Central memory CD8-positive, alpha-beta T cell (primary cell): ENCODE results near the gene GRPEL2.

Source experiments
- ATAC-seq: fragments of 150-1000 bp; cut with Tn5 transposase; replicated peaks from 2 replicates; pipeline ENCODE4 v1.10.0; 2022; ENCODE audit warnings: mild to moderate bottlenecking, moderate FRiP score, moderate number of reproducible peaks; ENCODE audit not compliant: poor library complexity, severe bottlenecking; ENCODE audit errors: extremely low read depth
- DNase-seq, 2 donors: peaks; one replicate each; pipeline ENCODE4 v3.0.0; 2021; ENCODE audit warnings: low spot score in 2 of 2
- H3K27ac Mint-ChIP-seq: one replicate; pipeline ENCODE4 v1.8.0; 2022; ENCODE audit warnings: low read depth, mild to moderate bottlenecking, moderate library complexity, mixed read lengths
- H3K27me3 Mint-ChIP-seq: one replicate; pipeline ENCODE4 v1.8.0; 2022; ENCODE audit warnings: mixed read lengths
- H3K36me3 Mint-ChIP-seq: one replicate; pipeline ENCODE4 v1.8.0; 2022; ENCODE audit warnings: mild to moderate bottlenecking, moderate library complexity, mixed read lengths; ENCODE audit not compliant: insufficient read depth
- H3K4me1 Mint-ChIP-seq: one replicate; pipeline ENCODE4 v1.8.0; 2022; ENCODE audit warnings: mixed read lengths
- H3K4me3 Mint-ChIP-seq: one replicate; pipeline ENCODE4 v1.8.0; 2022; ENCODE audit warnings: mild to moderate bottlenecking, moderate library complexity, mixed read lengths
- H3K9me3 Mint-ChIP-seq: one replicate; pipeline ENCODE4 v1.8.0; 2022; ENCODE audit warnings: mixed read lengths

Gene GRPEL2

GRCh38 chr5:149349382-149349781 is 4.1 kb downstream of the GRPEL2 start:
- DNase-seq: no peak
- no peak overlapping the region for H3K27ac Mint-ChIP-seq
- no peaks in the 10 kb centered on the region for H3K9me3 Mint-ChIP-seq
- no peak overlapping the region for H3K4me3 Mint-ChIP-seq
- no peaks in the 10 kb centered on the region for H3K27me3 Mint-ChIP-seq
- peaks cover 68% of the 10 kb centered on the region for H3K36me3 Mint-ChIP-seq
- H3K4me1 Mint-ChIP-seq: peaks cover 58% of the 10 kb centered on the region
- no peak for ATAC-seq

GRCh38 chr5:149352169-149352568 is 6.9 kb downstream of the GRPEL2 start:
- Mint-ChIP-seq H3K4me1 (peaks cover 36% of the 10 kb centered on the region), H3K27me3 (no peaks in the 10 kb centered on the region), H3K9me3 (no peaks in the 10 kb centered on the region), H3K27ac (peak overlapping the region; percentile 41), H3K4me3 (no peak overlapping the region), H3K36me3 (peaks cover 66% of the 10 kb centered on the region)
- DNase-seq (no peak), ATAC-seq (no peak)

DNA sequence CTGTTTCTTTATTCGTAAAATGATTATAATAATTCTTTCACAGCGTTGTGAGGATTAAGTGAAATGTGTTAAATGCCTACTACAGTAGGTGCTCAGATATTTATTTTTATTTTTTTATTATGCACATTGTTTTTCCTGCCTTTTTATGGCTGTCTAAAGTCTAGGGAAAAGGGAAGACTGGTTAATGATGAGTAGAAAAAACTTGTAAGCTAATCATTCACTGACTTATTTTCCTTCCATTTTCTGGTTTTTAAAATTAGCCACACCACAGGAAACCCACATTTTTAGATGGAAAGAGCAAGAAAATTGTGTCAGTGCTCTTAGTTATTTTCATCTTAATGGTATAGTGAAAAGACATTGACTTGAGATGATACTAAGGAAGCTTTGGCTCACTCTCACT is 8.6 kb downstream of the GRPEL2 start:
- ATAC-seq: no peak
- no peak overlapping the region for H3K4me3 Mint-ChIP-seq
- DNase-seq: no peak
- no peaks in the 10 kb centered on the region for H3K27me3 Mint-ChIP-seq
- peaks cover 61% of the 10 kb centered on the region for H3K36me3 Mint-ChIP-seq
- H3K9me3 Mint-ChIP-seq: no peaks in the 10 kb centered on the region
- no peak overlapping the region for H3K27ac Mint-ChIP-seq
- H3K4me1 Mint-ChIP-seq: peaks cover 29% of the 10 kb centered on the region

- no peak overlapping the region for H3K4me3 Mint-ChIP-seq
- no peak overlapping the region for H3K27ac Mint-ChIP-seq
- DNase-seq: no peak
- H3K4me1 Mint-ChIP-seq: peaks cover 30% of the 10 kb centered on the region
- ATAC-seq: no peak
- H3K36me3 Mint-ChIP-seq: peaks cover 44% of the 10 kb centered on the region
- H3K9me3 Mint-ChIP-seq: no peaks in the 10 kb centered on the region
- no peaks in the 10 kb centered on the region for H3K27me3 Mint-ChIP-seq
Measured at GRCh38 chr5:149355688-149356087, 10.4 kb downstream of the GRPEL2 start.

- H3K9me3 Mint-ChIP-seq: no peaks in the 10 kb centered on the region
- peaks cover 33% of the 10 kb centered on the region for H3K4me1 Mint-ChIP-seq
- no peaks in the 10 kb centered on the region for H3K27me3 Mint-ChIP-seq
- H3K36me3 Mint-ChIP-seq: peaks cover 37% of the 10 kb centered on the region
- H3K4me3 Mint-ChIP-seq: no peak overlapping the region
- no peak overlapping the region for H3K27ac Mint-ChIP-seq
- DNase-seq (no peak), ATAC-seq (no peak)
Measured at GRCh38 chr5:149356391-149356790, 11.1 kb downstream of the GRPEL2 start.

- Mint-ChIP-seq H3K36me3 (peaks cover 26% of the 10 kb centered on the region), H3K27ac (peak within 1 kb of the TSS; percentile 91), H3K4me3 (peak within 1 kb of the TSS; percentile 85), H3K27me3 (no peaks in the 10 kb centered on the region), H3K9me3 (no peaks in the 10 kb centered on the region), H3K4me1 (peaks cover 27% of the 10 kb centered on the region)
- peak; percentile 85 to 93 for DNase-seq
- ATAC-seq: peak; percentile 99
Measured at GRCh38 chr5:149357370-149358293, 12.3 kb downstream of the GRPEL2 start, which contains the start of gene PCYOX1L. Gene PCYOX1L, plus strand, starts transcription at chr5:149358046. Its CDS starts 23 bp downstream, at chr5:149358069.

GRCh38 chr5:149358294-149358651 is 13.0 kb downstream of the GRPEL2 start:
- ATAC-seq (peak; percentile 46), DNase-seq (peak in 1 of 2 donors; percentile 18)
- Mint-ChIP-seq H3K4me1 (peaks cover 27% of the 10 kb centered on the region), H3K27me3 (no peaks in the 10 kb centered on the region), H3K27ac (peak overlapping the region; percentile 91), H3K9me3 (no peaks in the 10 kb centered on the region), H3K4me3 (peak overlapping the region; percentile 85), H3K36me3 (peaks cover 23% of the 10 kb centered on the region)

DNA sequence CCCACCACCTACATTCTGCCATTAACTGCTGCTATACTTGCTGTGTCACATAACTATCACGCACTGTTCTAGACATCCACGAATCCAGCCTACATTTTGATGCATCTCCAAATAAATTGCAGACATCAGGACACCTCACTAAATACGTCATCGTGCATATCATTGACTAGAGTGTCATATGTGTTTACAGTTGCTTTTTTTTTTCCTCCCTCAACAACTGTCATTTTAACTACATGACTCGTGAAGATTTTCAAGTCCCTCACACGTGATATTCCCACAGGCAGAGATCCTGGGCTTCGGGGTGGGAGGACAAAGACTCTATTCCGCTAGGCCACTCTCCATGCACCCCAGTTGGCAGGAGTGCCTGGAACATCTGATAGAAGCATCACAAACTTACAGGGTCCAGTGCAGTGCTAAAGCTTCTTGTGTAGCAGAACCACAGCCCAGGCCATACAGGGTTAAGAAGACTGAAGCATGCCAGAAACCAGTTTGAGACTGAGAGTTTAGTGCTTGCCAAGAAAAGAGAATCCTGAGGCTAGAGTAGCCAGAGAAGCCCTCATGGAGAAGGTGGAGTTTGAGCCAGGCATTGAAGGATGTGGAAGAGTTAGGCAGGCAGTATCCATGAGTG is 13.7 kb downstream of the GRPEL2 start:
- ATAC-seq (no peak), DNase-seq (no peak)
- H3K27ac Mint-ChIP-seq: no peak overlapping the region
- H3K27me3 Mint-ChIP-seq: no peaks in the 10 kb centered on the region
- H3K4me1 Mint-ChIP-seq: peaks cover 27% of the 10 kb centered on the region
- H3K4me3 Mint-ChIP-seq: peak overlapping the region; percentile 85
- no peaks in the 10 kb centered on the region for H3K9me3 Mint-ChIP-seq
- peaks cover 18% of the 10 kb centered on the region for H3K36me3 Mint-ChIP-seq

GRCh38 chr5:149360272-149360671 is 15.0 kb downstream of the GRPEL2 start:
- Mint-ChIP-seq H3K27ac (peak overlapping the region; percentile 30), H3K9me3 (no peaks in the 10 kb centered on the region), H3K4me3 (peak overlapping the region; percentile 43), H3K27me3 (no peaks in the 10 kb centered on the region), H3K36me3 (peaks cover 19% of the 10 kb centered on the region), H3K4me1 (peaks cover 27% of the 10 kb centered on the region)
- ATAC-seq (no peak), DNase-seq (no peak)

GRCh38 chr5:149362541-149362940 is 17.2 kb downstream of the GRPEL2 start:
- peaks cover 27% of the 10 kb centered on the region for H3K4me1 Mint-ChIP-seq
- no peaks in the 10 kb centered on the region for H3K27me3 Mint-ChIP-seq
- no peak for DNase-seq
- no peak for ATAC-seq
- no peaks in the 10 kb centered on the region for H3K9me3 Mint-ChIP-seq
- H3K27ac Mint-ChIP-seq: peak overlapping the region; percentile 52
- H3K4me3 Mint-ChIP-seq: no peak overlapping the region
- H3K36me3 Mint-ChIP-seq: peaks cover 16% of the 10 kb centered on the region

- no peaks in the 10 kb centered on the region for H3K27me3 Mint-ChIP-seq
- DNase-seq (no peak), ATAC-seq (no peak)
- no peaks in the 10 kb centered on the region for H3K9me3 Mint-ChIP-seq
- no peak overlapping the region for H3K27ac Mint-ChIP-seq
- no peak overlapping the region for H3K4me3 Mint-ChIP-seq
- peaks cover 22% of the 10 kb centered on the region for H3K4me1 Mint-ChIP-seq
- H3K36me3 Mint-ChIP-seq: peaks cover 11% of the 10 kb centered on the region
Measured at GRCh38 chr5:149363358-149363757, 18.1 kb downstream of the GRPEL2 start.

GRCh38 chr5:149363936-149364335 is 18.6 kb downstream of the GRPEL2 start:
- Mint-ChIP-seq H3K36me3 (peaks cover 11% of the 10 kb centered on the region), H3K27me3 (no peaks in the 10 kb centered on the region), H3K4me3 (no peak overlapping the region), H3K4me1 (peaks cover 17% of the 10 kb centered on the region), H3K27ac (no peak overlapping the region), H3K9me3 (no peaks in the 10 kb centered on the region)
- ATAC-seq (no peak), DNase-seq (no peak)

DNA sequence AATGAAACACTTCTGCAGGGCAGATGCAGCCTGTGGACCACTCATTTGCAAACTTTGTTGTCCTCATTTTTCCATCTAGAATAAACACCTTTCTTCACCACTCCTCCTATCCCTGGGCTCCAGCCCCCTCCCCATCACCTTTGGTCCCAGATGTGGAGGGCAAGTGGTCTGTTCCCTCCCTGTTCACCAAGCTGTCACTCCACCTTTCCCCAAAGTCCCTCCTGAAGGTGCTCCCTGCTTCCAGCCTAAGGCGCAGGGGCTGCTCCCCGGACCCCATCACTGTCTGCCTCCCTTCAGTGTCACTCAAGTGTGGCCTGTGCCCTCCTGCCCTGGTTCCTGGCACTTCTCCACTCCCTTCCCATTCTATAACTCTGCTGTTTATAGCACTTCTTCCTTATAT is 19.4 kb downstream of the GRPEL2 start:
- peaks cover 10% of the 10 kb centered on the region for H3K36me3 Mint-ChIP-seq
- H3K9me3 Mint-ChIP-seq: no peaks in the 10 kb centered on the region
- no peak for ATAC-seq
- peaks cover 14% of the 10 kb centered on the region for H3K4me1 Mint-ChIP-seq
- H3K27ac Mint-ChIP-seq: no peak overlapping the region
- no peaks in the 10 kb centered on the region for H3K27me3 Mint-ChIP-seq
- H3K4me3 Mint-ChIP-seq: no peak overlapping the region
- no peak for DNase-seq
